HL-60 (cell line): ENCODE measurements around the gene NBAS.
A peak's percentile ranks its signal among the peaks of the same experiment; 100 is the strongest.

ENCODE experiments used
- DNase-seq, 2 experiments: peaks; one replicate each; pipeline ENCODE4 v3.0.0-alpha.2; 2010 to 2020; ENCODE audit warnings: low read depth in 1 of 2, low spot score in 1 of 2
- H3K27ac ChIP-seq: fragments of 250-450 bp; sonication (Bioruptor Pico); replicated peaks from 2 replicates; pipeline ENCODE4 v1.5.1; 2020; ENCODE audit warnings: mild to moderate bottlenecking, moderate library complexity
- H3K27me3 ChIP-seq: fragments of 250-450 bp; sonication (Bioruptor Pico); 2 replicates; pipeline ENCODE4 v1.5.1; 2021; ENCODE audit warnings: mild to moderate bottlenecking, moderate library complexity; ENCODE audit not compliant: insufficient read depth, poor library complexity, severe bottlenecking
- H3K4me3 ChIP-seq: replicated peaks from 2 replicates; pipeline ENCODE4 v1.5.1; 2011; ENCODE audit warnings: mild to moderate bottlenecking, control low read depth, low read length; ENCODE audit not compliant: insufficient read depth
- CTCF ChIP-seq: IDR thresholded peaks from one replicate; pipeline ENCODE4 v1.5.1; 2011; ENCODE audit warnings: low read length, control low read depth, inconsistent platforms; ENCODE audit not compliant: insufficient read depth
- GABPA ChIP-seq: IDR thresholded peaks from 2 replicates; pipeline ENCODE4 v1.6.1; 2012; ENCODE audit warnings: low read depth
- POLR2AphosphoS5 ChIP-seq: IDR thresholded peaks from 2 replicates; pipeline ENCODE4 v1.6.1; 2012; ENCODE audit warnings: low read depth
- REST ChIP-seq: IDR thresholded peaks from 2 replicates; pipeline ENCODE4 v1.6.1; 2012; ENCODE audit warnings: low read depth; ENCODE audit not compliant: insufficient replicate concordance
- SPI1 ChIP-seq: IDR thresholded peaks from 2 replicates; pipeline ENCODE4 v1.6.1; 2012; ENCODE audit warnings: low read depth, mild to moderate bottlenecking, borderline replicate concordance

NBAS gene

GRCh38 chr2:15594291-15595256 is 33.4 kb upstream of the NBAS start:
- no peak overlapping the region for H3K4me3 ChIP-seq
- H3K27me3 ChIP-seq, result no peaks in the 10 kb centered on the region
- TF ChIP-seq GABPA (no peak), REST (no peak), SPI1 (no peak), POLR2AphosphoS5 (no peak), CTCF (no peak)
- no peak overlapping the region for H3K27ac ChIP-seq
- DNase-seq, result no peak

GRCh38 chr2:15593327-15593705 is 32.2 kb upstream of the NBAS start:
- no peak overlapping the region for H3K27ac ChIP-seq
- H3K4me3 ChIP-seq, result no peak overlapping the region
- H3K27me3 ChIP-seq, result no peaks in the 10 kb centered on the region
- TF ChIP-seq CTCF, result no peak
- no peak for TF ChIP-seq POLR2AphosphoS5
- no peak for DNase-seq

- DNase-seq, result peak; percentile 81 to 87
- Histone ChIP-seq H3K27ac (peak within 1 kb of the TSS; percentile 88), H3K4me3 (peak within 1 kb of the TSS; percentile 77), H3K27me3 (no peaks in the 10 kb centered on the region)
- TF ChIP-seq POLR2AphosphoS5, result peak; percentile 92
- TF ChIP-seq CTCF, result no peak
- no peak; the same call in 1 of the 2 replicates for TF ChIP-seq SPI1
- TF ChIP-seq GABPA, result peak; percentile 96
- peak; percentile 72 for TF ChIP-seq REST
Observed at GRCh38 chr2:15591692-15592463, 30.7 kb upstream of the NBAS start, which contains the start of gene DDX1. Gene DDX1 (plus strand): TSS chr2:15591868. CDS start chr2:15591934, 66 bp downstream.
